Neural progenitor cell (in vitro differentiated cells): ENCODE data around the gene PFKFB4. TPM values are rescaled to one million over a fixed set of nuclear protein-coding genes. Genes with fewer than 3 reads are reported as not detected.

Source experiments
- DNase-seq: peaks from one replicate; pipeline ENCODE4 v3.0.0-alpha.2; 2016; ENCODE audit warnings: low spot score
- H2AFZ ChIP-seq: fragments of 200-600 bp; sonication (generic); replicated peaks from 2 replicates; pipeline ENCODE4 v1.6.1; 2016; ENCODE audit warnings: antibody characterized with exemption
- H3F3A ChIP-seq: fragments of 200-600 bp; sonication (generic); 2 replicates; pipeline ENCODE4 v1.6.1; 2016; ENCODE audit warnings: antibody characterized with exemption, low read depth
- H3K27ac ChIP-seq: fragments of 200-600 bp; sonication (generic); 2 replicates; pipeline ENCODE4 v1.5.1; 2016; ENCODE audit warnings: mild to moderate bottlenecking
- H3K27me3 ChIP-seq: fragments of 200-600 bp; sonication (generic); 2 replicates; pipeline ENCODE4 v1.6.1; 2016; ENCODE audit warnings: mild to moderate bottlenecking, moderate library complexity
- H3K36me3 ChIP-seq: fragments of 200-600 bp; sonication (generic); 2 replicates; pipeline ENCODE4 v1.5.1; 2016
- H3K4me1 ChIP-seq: fragments of 200-600 bp; sonication (generic); 2 replicates; pipeline ENCODE4 v1.6.1; 2016; ENCODE audit warnings: mixed run types
- H3K4me2 ChIP-seq: fragments of 200-600 bp; sonication (generic); 2 replicates; pipeline ENCODE4 v1.6.1; 2016
- H3K4me3 ChIP-seq: fragments of 200-600 bp; sonication (generic); 2 replicates; pipeline ENCODE4 v1.5.1; 2016
- H3K79me2 ChIP-seq: fragments of 200-600 bp; sonication (generic); 2 replicates; pipeline ENCODE4 v1.6.1; 2016; ENCODE audit warnings: low read depth
- H3K9ac ChIP-seq: fragments of 200-600 bp; sonication (generic); 2 replicates; pipeline ENCODE4 v1.6.1; 2016
- H3K9me3 ChIP-seq: fragments of 200-600 bp; sonication (generic); 2 replicates; pipeline ENCODE4 v1.5.1; 2016; ENCODE audit warnings: low read depth
- H4K20me1 ChIP-seq: fragments of 200-600 bp; sonication (generic); 2 replicates; pipeline ENCODE4 v1.6.1; 2016; ENCODE audit warnings: low read depth
- H3K27ac Mint-ChIP-seq: 3 replicates; pipeline ENCODE4 v1.8.0; 2021; ENCODE audit warnings: mixed read lengths
- H3K27me3 Mint-ChIP-seq: 2 replicates; pipeline ENCODE4 v1.8.0; 2022; ENCODE audit warnings: low read depth, mild to moderate bottlenecking, inconsistent platforms, moderate library complexity, mixed read lengths; ENCODE audit not compliant: insufficient read depth
- H3K36me3 Mint-ChIP-seq: 3 replicates; pipeline ENCODE4 v1.8.0; 2021; ENCODE audit warnings: mixed read lengths
- H3K4me1 Mint-ChIP-seq: 3 replicates; pipeline ENCODE4 v1.8.0; 2021; ENCODE audit warnings: mixed read lengths
- H3K4me3 Mint-ChIP-seq: 3 replicates; pipeline ENCODE4 v1.8.0; 2021; ENCODE audit warnings: mild to moderate bottlenecking, moderate library complexity, mixed read lengths
- H3K9me3 Mint-ChIP-seq: 3 replicates; pipeline ENCODE4 v1.8.0; 2020; ENCODE audit warnings: mixed read lengths
- CTCF ChIP-seq: fragments of 200-600 bp; sonication (generic); IDR thresholded peaks from 2 replicates; pipeline ENCODE4 v1.5.1; 2017; ENCODE audit warnings: antibody characterized with exemption, mild to moderate bottlenecking
- EZH2 ChIP-seq: fragments of 200-600 bp; sonication (generic); IDR thresholded peaks from 2 replicates; pipeline ENCODE4 v1.6.1; 2017; ENCODE audit warnings: antibody characterized with exemption, mild to moderate bottlenecking, moderate library complexity
- EZH2phosphoT487 ChIP-seq: fragments of 200-600 bp; sonication (generic); IDR thresholded peaks from 2 replicates; pipeline ENCODE4 v1.6.1; 2017; ENCODE audit warnings: antibody characterized with exemption
- total RNA-seq: library from RNA; depleted of rRNA; stranded (reverse); fragments of >200 nt; gene quantifications from 2 replicates; pipeline ENCODE4 v1.2.3, GENCODE V29; 2015; ENCODE audit warnings: low replicate concordance

PFKFB4 gene
- total RNA-seq, 1 donor from 2014 or later = 59.5 TPM

- peaks cover 9% of the 10 kb centered on the region for H3K4me1 Mint-ChIP-seq
- H3K27me3 ChIP-seq = no peaks in the 10 kb centered on the region
- no peaks in the 10 kb centered on the region for H4K20me1 ChIP-seq
- no peak overlapping the region for H3K27ac Mint-ChIP-seq
- no peak for DNase-seq
- peaks cover 6% of the 10 kb centered on the region for H3K36me3 Mint-ChIP-seq
- H3F3A ChIP-seq = no peaks in the 10 kb centered on the region
- no peak overlapping the region for H3K4me3 ChIP-seq
- H3K79me2 ChIP-seq = no peaks in the 10 kb centered on the region
- no peaks in the 10 kb centered on the region for H3K9me3 ChIP-seq
- TF ChIP-seq CTCF = no peak
- TF ChIP-seq EZH2 = no peak
- TF ChIP-seq EZH2phosphoT487 = no peak
- no peaks in the 10 kb centered on the region for H3K9me3 Mint-ChIP-seq
- H3K4me2 ChIP-seq = no peak overlapping the region
- H3K9ac ChIP-seq = no peak overlapping the region
- H3K4me3 Mint-ChIP-seq = no peak overlapping the region
- H3K4me1 ChIP-seq = no peaks in the 10 kb centered on the region
- H3K27ac ChIP-seq = no peak overlapping the region
- no peaks in the 10 kb centered on the region for H3K36me3 ChIP-seq
- no peak overlapping the region for H2AFZ ChIP-seq
- no peaks in the 10 kb centered on the region for H3K27me3 Mint-ChIP-seq
Measured at GRCh38 chr3:48584836-48585235, 28.2 kb upstream of the PFKFB4 start.

DNA sequence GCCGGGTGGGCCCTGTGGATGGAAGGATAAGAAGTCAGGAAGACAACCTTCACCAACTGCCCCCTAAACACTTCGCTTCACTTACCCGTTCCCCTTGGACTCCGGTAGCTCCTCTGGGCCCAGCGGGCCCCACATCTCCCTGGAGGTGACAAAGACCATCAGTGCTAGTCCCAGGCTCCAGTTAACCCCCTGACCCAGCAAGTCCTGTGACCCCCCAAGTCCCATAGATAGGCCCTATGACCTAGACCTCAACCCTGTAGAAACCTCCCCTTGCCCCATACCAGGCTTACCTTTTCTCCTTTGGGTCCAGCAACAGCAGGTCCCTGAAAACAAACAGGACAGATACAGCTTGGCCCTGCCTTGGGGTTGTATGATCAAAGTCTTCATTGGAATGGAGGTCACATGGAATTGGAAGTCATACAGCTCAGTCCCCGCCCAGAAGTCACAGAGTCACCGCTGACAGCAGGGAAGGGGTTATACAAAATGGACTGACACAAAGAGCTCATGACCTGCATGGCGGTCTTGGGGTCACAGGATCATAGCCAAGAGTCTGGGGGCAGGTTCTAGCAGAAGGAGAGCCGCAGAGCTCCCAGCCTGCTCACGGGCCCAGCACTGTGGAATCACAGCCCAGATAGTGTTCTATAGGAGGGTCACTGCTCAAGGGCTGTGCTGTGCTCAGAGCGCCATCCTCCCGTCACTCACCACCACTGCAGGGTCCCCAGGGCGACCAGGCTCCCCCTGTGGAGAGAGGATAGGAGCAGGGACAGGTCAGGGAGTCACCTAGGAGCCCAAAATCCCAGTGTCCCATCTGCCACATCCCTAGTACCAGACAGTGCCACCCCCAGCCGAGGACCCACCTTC lies 25.2 kb upstream of the PFKFB4 start:
- Histone ChIP-seq H3K4me2 (no peak overlapping the region), H3K27me3 (no peaks in the 10 kb centered on the region), H3K27ac (no peak overlapping the region), H3K79me2 (no peaks in the 10 kb centered on the region), H3K36me3 (no peaks in the 10 kb centered on the region), H3K4me3 (no peak overlapping the region), H3K9me3 (no peaks in the 10 kb centered on the region), H2AFZ (no peak overlapping the region), H3K9ac (no peak overlapping the region), H3F3A (no peaks in the 10 kb centered on the region), H3K4me1 (no peaks in the 10 kb centered on the region), H4K20me1 (no peaks in the 10 kb centered on the region)
- Mint-ChIP-seq H3K4me3 (no peak overlapping the region), H3K9me3 (no peaks in the 10 kb centered on the region), H3K4me1 (peaks cover 9% of the 10 kb centered on the region), H3K36me3 (peaks cover 14% of the 10 kb centered on the region), H3K27me3 (no peaks in the 10 kb centered on the region), H3K27ac (peak overlapping the region; percentile 72)
- no peak for DNase-seq
- TF ChIP-seq EZH2phosphoT487 (no peak), EZH2 (no peak), CTCF (no peak)

GRCh38 chr3:48576647-48577046 lies 20.0 kb upstream of the PFKFB4 start:
- Mint-ChIP-seq H3K9me3 (no peaks in the 10 kb centered on the region), H3K4me3 (no peak overlapping the region), H3K4me1 (peaks cover 4% of the 10 kb centered on the region), H3K36me3 (peaks cover 15% of the 10 kb centered on the region), H3K27me3 (peaks cover 2% of the 10 kb centered on the region), H3K27ac (no peak overlapping the region)
- Histone ChIP-seq H4K20me1 (no peaks in the 10 kb centered on the region), H2AFZ (no peak overlapping the region), H3F3A (no peaks in the 10 kb centered on the region), H3K9me3 (no peaks in the 10 kb centered on the region), H3K36me3 (no peaks in the 10 kb centered on the region), H3K9ac (no peak overlapping the region), H3K4me1 (no peaks in the 10 kb centered on the region), H3K27ac (no peak overlapping the region), H3K79me2 (no peaks in the 10 kb centered on the region), H3K4me3 (no peak overlapping the region), H3K27me3 (no peaks in the 10 kb centered on the region), H3K4me2 (no peak overlapping the region)
- no peak for DNase-seq
- no peak for TF ChIP-seq CTCF
- no peak for TF ChIP-seq EZH2phosphoT487
- no peak for TF ChIP-seq EZH2
